SKM-1 treated with dmso at 0.1 percent for 144 hours (cell line): ENCODE measurements around the gene RTTN.
"Not testable (repeated sequence)": the region's sequence is repeated elsewhere in the genome, so short reads cannot be mapped to it uniquely, and the experiment has no call there.

Experiments used
- DNase-seq: peaks from one replicate; lab custom pipeline; 2025; ENCODE audit not compliant: unreplicated experiment; lab: John Stamatoyannopoulos, UW

RTTN gene, protein sequence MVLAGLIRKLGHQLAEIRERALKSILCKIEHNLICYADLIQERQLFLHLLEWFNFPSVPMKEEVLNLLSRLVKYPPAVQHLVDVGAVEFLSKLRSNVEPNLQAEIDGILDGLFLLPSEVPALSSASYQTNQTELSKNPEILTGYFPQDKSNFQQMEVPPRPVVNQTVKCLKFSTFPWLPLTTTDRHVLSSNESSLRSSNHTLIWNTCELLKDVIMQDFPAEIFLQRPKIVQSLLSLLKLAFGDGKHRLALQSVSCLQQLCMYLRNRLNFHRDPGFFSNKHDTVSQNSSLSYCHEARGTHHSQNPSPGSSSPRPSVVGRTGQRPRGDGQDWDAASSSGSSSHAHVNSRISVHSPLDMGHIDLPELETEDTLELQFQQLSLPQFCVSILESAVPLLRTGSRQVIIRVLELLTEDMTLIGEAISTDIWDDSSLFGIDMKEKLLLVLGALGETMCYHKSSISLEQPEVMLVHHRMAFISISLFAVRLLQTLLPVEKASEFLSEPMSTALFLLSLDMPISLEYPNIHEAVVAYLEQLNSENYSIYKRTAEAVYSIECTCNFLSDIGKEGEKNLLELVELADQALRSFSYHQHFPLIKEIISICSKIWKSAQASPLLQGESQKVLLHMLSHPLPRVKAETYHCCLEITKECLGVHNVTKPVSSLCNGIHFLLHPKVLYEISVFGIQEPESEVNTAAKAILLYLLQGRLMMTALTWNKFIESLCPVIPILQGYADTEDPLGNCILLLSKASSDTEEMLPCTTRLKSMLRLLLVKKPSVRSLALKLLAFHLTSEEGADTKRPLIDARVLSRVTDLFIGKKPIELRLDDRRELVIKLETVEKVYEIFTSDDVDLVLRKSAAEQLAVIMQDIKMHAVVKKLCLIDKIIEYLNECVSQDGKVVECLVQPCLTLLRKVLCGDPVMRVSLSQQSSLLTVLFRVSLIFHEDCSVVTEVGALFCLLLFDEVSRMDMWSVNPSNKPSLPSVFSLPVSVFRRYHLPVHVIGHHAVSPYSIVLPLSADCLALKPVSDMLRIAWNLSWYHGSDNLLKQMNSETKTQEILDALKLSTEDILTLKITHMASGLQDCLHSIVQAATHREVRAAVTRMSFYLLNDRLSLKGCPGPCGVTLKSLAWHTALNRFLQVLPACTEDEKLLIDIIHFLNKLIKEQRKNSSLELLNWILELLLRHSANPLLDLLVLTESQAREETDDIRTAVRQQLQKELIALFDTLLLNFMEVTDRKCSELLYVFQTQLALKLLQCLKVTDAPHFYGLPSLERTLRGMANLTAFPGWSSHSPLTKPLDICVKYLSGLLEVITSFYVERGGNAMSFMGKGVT (N-terminal part only)

DNA sequence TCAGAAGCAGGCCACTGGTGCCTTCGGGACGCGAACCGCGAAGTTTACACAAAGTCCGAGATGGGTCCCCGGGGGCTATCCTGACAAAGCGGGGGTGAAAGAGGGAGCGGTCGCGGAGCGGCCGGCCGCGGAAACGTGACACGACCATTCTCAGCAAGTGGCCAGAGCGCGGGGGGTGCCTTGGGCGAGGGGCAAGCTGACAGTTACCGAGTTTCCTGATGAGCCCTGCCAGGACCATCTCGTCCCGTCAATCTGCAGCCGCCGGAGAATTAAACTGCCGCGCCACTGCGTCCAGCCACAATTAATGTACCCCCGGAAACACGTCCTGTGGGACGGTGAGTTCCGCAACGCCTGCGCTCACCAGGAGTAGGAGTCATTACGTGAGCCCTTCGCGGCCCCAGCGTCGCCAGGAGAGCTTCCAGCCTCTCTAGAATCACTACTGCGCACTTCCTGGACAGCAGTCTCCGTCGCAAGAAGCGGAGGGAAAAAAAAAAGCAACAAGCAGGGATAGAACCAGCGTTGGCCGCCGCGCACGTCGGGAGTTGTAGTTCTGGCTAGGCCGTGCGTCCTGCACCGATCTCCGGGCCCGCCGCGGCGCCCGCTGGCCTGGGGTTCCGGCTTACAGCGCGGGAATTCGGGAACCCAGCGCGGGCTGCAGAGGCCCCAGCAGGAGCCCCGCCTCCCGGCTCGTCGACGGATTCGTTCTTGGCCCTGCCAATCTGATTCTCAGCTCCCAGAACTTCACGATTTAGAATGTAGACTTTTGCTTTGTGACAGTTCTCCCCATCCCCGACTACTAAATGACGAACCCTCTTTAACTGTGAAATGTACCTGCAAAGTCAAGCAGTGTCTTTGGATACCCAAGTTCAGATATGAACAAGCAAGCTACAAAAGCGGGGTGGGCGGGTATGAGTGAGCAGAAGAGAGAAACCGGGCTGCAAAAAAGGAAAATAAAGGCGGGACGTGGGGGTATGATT is at the start of gene RTTN:
RTTN (minus strand) TSS at position 267 of the 977 bp plus-strand sequence; CDS start at position 238, 29 bp downstream.
- DNase-seq: peak; percentile 95

- no peak for DNase-seq
Measured at GRCh38 chr18:70250781-70251180, 45.3 kb upstream of the RTTN start.

GRCh38 chr18:70249861-70250260 is 44.4 kb upstream of the RTTN start:
- DNase-seq: not testable (repeated sequence)

GRCh38 chr18:70249118-70249517 is 43.6 kb upstream of the RTTN start:
- no peak for DNase-seq

DNA sequence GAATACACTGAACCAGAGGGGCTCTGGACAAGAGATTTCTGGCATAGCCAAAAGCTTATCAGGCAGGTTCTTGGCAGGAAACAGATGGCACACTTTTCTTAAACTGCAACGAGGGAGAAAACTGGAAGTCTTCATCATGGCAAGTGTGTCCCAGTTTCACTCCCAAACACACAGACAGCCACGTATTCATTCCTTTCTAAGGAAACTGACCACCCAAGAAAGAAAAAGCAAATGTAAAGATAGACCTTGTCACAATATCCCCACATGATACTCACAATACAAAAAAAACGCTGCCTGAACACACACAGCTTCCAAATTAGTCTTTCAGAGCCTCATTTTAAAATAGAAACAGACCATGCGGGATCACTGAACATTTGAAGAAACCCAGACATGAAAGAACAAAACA is 40.6 kb upstream of the RTTN start:
- DNase-seq: no peak

GRCh38 chr18:70243131-70243929 is 37.8 kb upstream of the RTTN start:
- no peak for DNase-seq

- DNase-seq: not testable (repeated sequence)
Measured at GRCh38 chr18:70236921-70237320, 31.4 kb upstream of the RTTN start.

- DNase-seq: no peak
Measured at GRCh38 chr18:70235478-70235877, 30.0 kb upstream of the RTTN start.

DNA sequence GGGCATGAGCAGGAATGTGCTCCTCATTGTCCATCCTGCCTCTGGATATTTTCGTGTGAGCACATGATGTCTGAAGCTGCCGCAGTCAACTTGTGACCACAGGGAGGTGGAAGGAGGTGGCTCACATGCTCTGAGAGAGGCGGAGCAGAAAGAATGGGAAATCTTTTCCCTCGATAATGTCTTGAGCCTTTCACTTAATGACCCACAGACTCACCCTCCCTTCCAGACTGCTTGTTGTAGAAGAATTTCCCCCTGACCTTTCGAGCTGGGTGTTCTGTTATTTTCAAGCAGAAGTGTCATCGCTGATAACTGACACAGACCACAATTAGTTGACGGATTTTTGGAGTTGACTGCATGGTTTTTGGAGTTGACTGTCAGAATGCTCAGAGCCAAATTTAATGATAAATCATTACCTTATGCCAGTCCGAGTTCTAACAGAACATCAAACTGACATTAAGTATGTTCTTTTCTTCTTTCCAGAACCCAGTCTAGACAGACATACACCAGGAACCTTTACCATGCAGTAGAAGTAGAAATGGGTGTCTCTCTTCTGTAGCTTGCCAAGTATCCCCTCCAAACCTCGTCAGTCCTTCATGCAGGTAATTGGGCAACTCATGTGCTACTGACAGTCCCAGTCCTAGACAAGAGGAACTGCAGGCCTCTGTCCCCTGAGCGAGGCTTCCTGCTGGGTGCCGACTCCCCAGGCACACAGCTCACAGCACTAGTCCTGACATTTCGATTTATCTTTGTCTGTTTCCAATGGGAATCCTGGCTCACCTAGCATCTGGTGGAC is 29.4 kb upstream of the RTTN start:
- no peak for DNase-seq

DNA sequence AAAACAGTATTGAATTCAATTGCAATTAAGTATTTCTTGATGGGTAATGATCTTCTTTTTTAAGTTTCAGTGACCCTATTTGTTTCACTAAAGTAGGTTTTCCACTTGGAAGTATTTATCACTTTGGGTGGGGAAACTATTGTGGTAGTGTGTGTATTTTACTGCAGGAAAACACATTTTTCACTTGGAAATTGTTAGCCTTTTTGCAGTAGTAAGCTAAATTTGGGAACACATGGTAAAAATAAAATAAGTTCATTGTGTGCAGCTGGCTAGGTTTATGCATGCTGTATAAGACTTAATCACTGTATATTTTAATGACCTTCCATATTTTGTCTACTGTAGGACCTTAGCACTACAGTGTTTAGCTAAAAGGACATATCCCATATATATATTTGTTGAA is 28.5 kb upstream of the RTTN start:
- no peak for DNase-seq

DNA sequence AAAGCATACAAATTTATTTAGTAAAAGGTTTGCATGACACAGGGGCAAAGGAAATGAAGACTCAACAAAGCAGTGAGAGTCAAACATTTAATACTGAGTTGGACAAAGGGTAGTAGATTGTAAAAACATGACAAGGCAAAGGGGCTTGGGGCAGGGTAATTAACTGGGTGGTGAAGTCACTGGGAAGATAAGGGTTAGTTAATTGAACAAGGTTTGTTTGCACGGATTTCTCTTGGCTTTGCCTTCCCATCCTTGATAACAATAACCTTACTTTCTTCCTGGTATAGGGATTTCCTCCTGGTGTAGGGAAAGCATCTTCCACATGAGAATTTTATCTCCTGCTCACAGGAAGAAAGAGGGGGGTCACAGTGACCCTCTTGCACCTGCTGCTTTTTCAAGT is 26.8 kb upstream of the RTTN start:
- DNase-seq: no peak

GRCh38 chr18:70229639-70230038 is 24.2 kb upstream of the RTTN start:
- no peak for DNase-seq

GRCh38 chr18:70228536-70228935 is 23.0 kb upstream of the RTTN start:
- peak; percentile 8 for DNase-seq

- no peak for DNase-seq
Measured at GRCh38 chr18:70227438-70227837, 22.0 kb upstream of the RTTN start.

DNA sequence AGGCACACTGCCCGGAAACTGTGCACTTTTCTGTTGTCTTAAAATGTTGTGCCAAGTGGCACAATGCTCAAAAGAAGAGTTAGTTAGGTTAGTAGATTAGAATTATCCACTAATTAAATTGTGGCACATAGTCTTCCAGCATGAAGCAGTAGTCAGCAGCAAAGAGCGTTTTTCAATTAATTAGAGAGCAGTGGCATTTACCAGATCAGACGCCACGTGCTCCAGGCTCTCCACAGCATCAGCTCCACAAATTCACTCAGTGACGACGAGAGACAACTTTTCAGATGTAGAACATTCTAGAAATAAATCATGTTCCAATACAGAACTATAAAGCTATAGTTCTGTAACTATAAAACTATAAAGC is 16.4 kb upstream of the RTTN start:
- no peak for DNase-seq

- DNase-seq: no peak
Measured at GRCh38 chr18:70221156-70221914, 15.8 kb upstream of the RTTN start.

DNA sequence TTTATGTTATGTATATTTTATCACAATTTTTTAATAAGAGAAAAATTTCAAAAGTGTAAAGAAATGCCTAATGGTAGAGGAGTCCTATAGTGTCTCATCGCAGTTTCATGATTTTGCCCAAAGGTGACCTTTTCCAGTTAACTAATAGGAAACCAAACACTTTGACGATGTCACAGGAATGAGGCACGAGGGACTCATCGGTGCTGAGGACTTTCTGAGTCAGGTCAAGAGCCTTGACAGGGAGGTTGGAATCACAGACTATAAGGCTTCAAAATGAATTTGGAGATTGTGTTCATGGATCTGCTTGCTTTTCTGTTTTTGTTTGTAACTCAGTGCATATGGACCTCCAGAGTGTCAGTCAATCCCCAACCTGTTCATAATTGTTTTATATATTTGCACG is 15.1 kb upstream of the RTTN start:
- DNase-seq: no peak

- no peak for DNase-seq
Measured at GRCh38 chr18:70219688-70220087, 14.2 kb upstream of the RTTN start.
